SK-N-SH (cell line): ENCODE results near the gene ADCY4. TPM values are rescaled to one million over a fixed set of nuclear protein-coding genes. Genes with fewer than 3 reads are reported as not detected.

Experiments
- CTCF ChIA-PET: fragments of 300-600, 350-600 bp; formaldehyde crosslinking; extraction: SDS; loops from one replicate; lab custom pipeline; 2021; lab: Yijun Ruan, JAX
- POLR2A ChIA-PET: fragments of 350-600 bp; sonication (Branson Sonifier 250); formaldehyde crosslinking; extraction: SDS; loops from one replicate; lab custom pipeline; 2020; ENCODE audit warnings: antibody characterized with exemption, inconsistent platforms; lab: Yijun Ruan, JAX
- DNase-seq: peaks from one replicate; pipeline ENCODE4 v3.0.0; 2012
- H2AFZ ChIP-seq: fragments of 200-600 bp; sonication (generic); 2 replicates; pipeline ENCODE4 v1.8.1; 2016; ENCODE audit warnings: antibody characterized with exemption, mild to moderate bottlenecking, low read depth
- H3F3A ChIP-seq: fragments of 200-600 bp; sonication (generic); replicated peaks from 2 replicates; pipeline ENCODE3; 2016; ENCODE audit warnings: antibody characterized with exemption, mild to moderate bottlenecking; ENCODE audit not compliant: insufficient read depth
- H3K27ac ChIP-seq, 2 experiments: fragments of 200-500 bp in 1 of 2; fragments of 200-600 bp in 1 of 2; sonication (Bioruptor generic) in 1 of 2; sonication (generic), shearing (Covaris generic) in 1 of 2; 2 replicates each; pipeline versions ENCODE4 v1.5.1 to v1.6.1; 2014 to 2016; ENCODE audit warnings: low read depth in 2 of 2, inconsistent platforms in 1 of 2, low read length in 1 of 2, mild to moderate bottlenecking in 1 of 2, mixed read lengths in 1 of 2
- H3K27me3 ChIP-seq: fragments of 200-600 bp; sonication (generic), shearing (Covaris generic); 2 replicates; pipeline ENCODE4 v1.6.1; 2016; ENCODE audit warnings: mixed run types; ENCODE audit not compliant: insufficient read depth
- H3K36me3 ChIP-seq, 2 experiments: fragments of 200-500 bp in 1 of 2; fragments of 200-600 bp in 1 of 2; sonication (Bioruptor generic) in 1 of 2; sonication (generic) in 1 of 2; replicated peaks in 1 of 2; 2 replicates each; pipeline versions ENCODE3 to v1.5.1; 2014 to 2016; ENCODE audit warnings: low read length in 1 of 2, mild to moderate bottlenecking in 1 of 2; ENCODE audit not compliant: insufficient read depth in 2 of 2, control insufficient read depth in 1 of 2
- H3K4me1 ChIP-seq, 2 experiments: fragments of 200-500 bp in 1 of 2; fragments of 200-600 bp in 1 of 2; sonication (Bioruptor generic) in 1 of 2; sonication (generic), shearing (Covaris generic) in 1 of 2; 2 replicates each; pipeline versions ENCODE4 v1.5.1 to v1.6.1; 2014 to 2016; ENCODE audit warnings: low read depth in 1 of 2, low read length in 1 of 2, mixed run types in 1 of 2; ENCODE audit not compliant: insufficient read depth in 2 of 2, control insufficient read depth in 1 of 2
- H3K4me2 ChIP-seq: fragments of 200-600 bp; sonication (generic), shearing (Covaris generic); 2 replicates; pipeline ENCODE4 v1.6.1; 2017; ENCODE audit warnings: mixed run types
- H3K4me3 ChIP-seq, 2 experiments: fragments of 200-500 bp in 1 of 2; fragments of 200-600 bp in 1 of 2; sonication (Bioruptor generic) in 1 of 2; sonication (generic), shearing (Covaris generic) in 1 of 2; 2 replicates each; pipeline versions ENCODE4 v1.5.1 to v1.8.1; 2014 to 2016; ENCODE audit warnings: low read depth in 2 of 2, inconsistent platforms in 1 of 2, low read length in 1 of 2, mild to moderate bottlenecking in 1 of 2, mixed read lengths in 1 of 2, moderate library complexity in 1 of 2
- H3K79me2 ChIP-seq: fragments of 200-600 bp; sonication (generic); 2 replicates; pipeline ENCODE4 v1.8.1; 2017; ENCODE audit warnings: mild to moderate bottlenecking; ENCODE audit not compliant: insufficient read depth
- H3K9ac ChIP-seq: fragments of 200-600 bp; sonication (generic); 2 replicates; pipeline ENCODE4 v1.6.1; 2017; ENCODE audit warnings: mixed run types
- H3K9me2 ChIP-seq: fragments of 200-600 bp; sonication (generic); 2 replicates; pipeline ENCODE4 v1.6.1; 2017; ENCODE audit warnings: mixed run types
- H3K9me3 ChIP-seq: fragments of 200-600 bp; sonication (generic); 2 replicates; pipeline ENCODE4 v1.6.1; 2017; ENCODE audit warnings: mixed run types, mild to moderate bottlenecking, moderate library complexity
- H4K20me1 ChIP-seq: fragments of 200-600 bp; sonication (generic); 2 replicates; pipeline ENCODE4 v1.6.1; 2017; ENCODE audit warnings: mild to moderate bottlenecking, mixed run types; ENCODE audit not compliant: insufficient read depth
- CTCF ChIP-seq: fragments of 200-600 bp; sonication (generic); IDR thresholded peaks from 2 replicates; pipeline ENCODE4 v1.6.1; 2017; ENCODE audit warnings: antibody characterized with exemption, mild to moderate bottlenecking, moderate library complexity
- ELF1 ChIP-seq: IDR thresholded peaks from 2 replicates; pipeline ENCODE4 v1.4.0; 2012
- FOSL2 ChIP-seq: IDR thresholded peaks from 2 replicates; pipeline ENCODE4 v1.4.0; 2012; ENCODE audit warnings: low read depth, mild to moderate bottlenecking, moderate library complexity, borderline replicate concordance
- GABPA ChIP-seq: IDR thresholded peaks from 2 replicates; pipeline ENCODE4 v1.4.0; 2012; ENCODE audit warnings: low read depth, mild to moderate bottlenecking
- MXI1 ChIP-seq: IDR thresholded peaks from 2 replicates; pipeline ENCODE4 v1.6.1; 2012; ENCODE audit warnings: mild to moderate bottlenecking, low read depth, low read length, improper control_type of control experiment
- POLR2AphosphoS5 ChIP-seq: IDR thresholded peaks from 2 replicates; pipeline ENCODE4 v1.6.1; 2012; ENCODE audit warnings: low read depth, low read length
- RAD21 ChIP-seq: IDR thresholded peaks from 2 replicates; pipeline ENCODE4 v1.6.1; 2012; ENCODE audit warnings: mild to moderate bottlenecking, low read length
- RFX5 ChIP-seq: IDR thresholded peaks from 2 replicates; pipeline ENCODE4 v1.6.1; 2012; ENCODE audit warnings: mild to moderate bottlenecking, improper control_type of control experiment, low read length
- SIN3A ChIP-seq: IDR thresholded peaks from 2 replicates; pipeline ENCODE4 v1.6.1; 2012; ENCODE audit warnings: low read depth, mild to moderate bottlenecking, low read length, moderate library complexity, borderline replicate concordance
- SMC3 ChIP-seq: IDR thresholded peaks from 2 replicates; pipeline ENCODE4 v1.6.1; 2012; ENCODE audit warnings: low read depth, low read length, improper control_type of control experiment
- TCF12 ChIP-seq: IDR thresholded peaks from 2 replicates; pipeline ENCODE4 v1.4.0; 2012
- YY1 ChIP-seq: IDR thresholded peaks from 2 replicates; pipeline ENCODE4 v1.4.0; 2012; ENCODE audit warnings: low read depth, mild to moderate bottlenecking
- WGBS: methylation state at CpG from one replicate; pipeline ENCODE4 v1.1.6; 2017; ENCODE audit warnings: low lambda C conversion rate; 5-methylcytosine and 5-hydroxymethylcytosine counted together
- polyA plus RNA-seq, 3 experiments: library from polyadenylated mRNA; depleted of rRNA; stranded (reverse); fragments of >200 nt; gene quantifications; 2 replicates each; pipeline ENCODE4 v1.2.3, GENCODE V29; 2012
- TF ChIP-seq, protein P1 (sequence below): fragments of 150-350 bp; IDR thresholded peaks from 2 replicates; pipeline ENCODE4 v1.6.1; 2016; ENCODE audit warnings: mild to moderate bottlenecking, low read depth, low read length
- TF ChIP-seq, protein P2 (sequence below): IDR thresholded peaks from 2 replicates; pipeline ENCODE4 v1.6.1; 2012; ENCODE audit warnings: mild to moderate bottlenecking, low read depth, low read length, moderate library complexity
- TF ChIP-seq, protein P3 (sequence below): IDR thresholded peaks from 2 replicates; pipeline ENCODE4 v1.4.0; 2012; ENCODE audit warnings: low read depth, borderline replicate concordance

The ADCY4 gene
- polyA plus RNA-seq, 1 of the 3 experiments (the other 2 are of a cell fraction) = 0.08 TPM

GRCh38 chr14:24369907-24370687, 35.2 kb upstream of the ADCY4 start:
- POLR2A ChIA-PET = interaction anchor here (0.7 kb wide), 1 partner anchor 60 kb away, joined by 3 read pairs; the partner anchor contains the start of genes CBLN3 and KHNYN
- H3K27ac ChIP-seq = no peak overlapping the region; a peak in 1 of 4 replicates
- 96% methylated on average over 22 of the region's 32 CpGs for WGBS
- no peaks in the 10 kb centered on the region for H3K79me2 ChIP-seq
- TF ChIP-seq YY1 (no peak), GABPA (no peak), POLR2AphosphoS5 (no peak), FOSL2 (no peak), ELF1 (no peak), SIN3A (no peak), RFX5 (no peak), SMC3 (no peak)
- TF ChIP-seq, protein P1, sequence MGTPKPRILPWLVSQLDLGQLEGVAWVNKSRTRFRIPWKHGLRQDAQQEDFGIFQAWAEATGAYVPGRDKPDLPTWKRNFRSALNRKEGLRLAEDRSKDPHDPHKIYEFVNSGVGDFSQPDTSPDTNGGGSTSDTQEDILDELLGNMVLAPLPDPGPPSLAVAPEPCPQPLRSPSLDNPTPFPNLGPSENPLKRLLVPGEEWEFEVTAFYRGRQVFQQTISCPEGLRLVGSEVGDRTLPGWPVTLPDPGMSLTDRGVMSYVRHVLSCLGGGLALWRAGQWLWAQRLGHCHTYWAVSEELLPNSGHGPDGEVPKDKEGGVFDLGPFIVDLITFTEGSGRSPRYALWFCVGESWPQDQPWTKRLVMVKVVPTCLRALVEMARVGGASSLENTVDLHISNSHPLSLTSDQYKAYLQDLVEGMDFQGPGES = no peak
- TF ChIP-seq, all 33 proteins: peak for 0
- Histone ChIP-seq H3K4me1 (peaks cover 12 to 28% of the 10 kb centered on the region in 2 experiments; a peak in 3 of 4 replicates), H3K9ac (no peak overlapping the region), H3K27me3 (no peaks in the 10 kb centered on the region), H4K20me1 (no peaks in the 10 kb centered on the region), H3K9me3 (no peaks in the 10 kb centered on the region), H3F3A (peaks cover 20% of the 10 kb centered on the region), H3K36me3 (peaks cover 0 to 17% of the 10 kb centered on the region in 2 experiments), H2AFZ (no peak overlapping the region), H3K9me2 (no peaks in the 10 kb centered on the region), H3K4me3 (no peak overlapping the region), H3K4me2 (no peak overlapping the region)
- CTCF ChIA-PET = interaction anchor here (1.2 to 6.2 kb wide), 6 partner anchors 13 to 66 kb away, joined by 3 to 44 read pairs (median 11); partner anchors contain the start of genes KHNYN and NYNRIN
- DNase-seq = no peak

DNA sequence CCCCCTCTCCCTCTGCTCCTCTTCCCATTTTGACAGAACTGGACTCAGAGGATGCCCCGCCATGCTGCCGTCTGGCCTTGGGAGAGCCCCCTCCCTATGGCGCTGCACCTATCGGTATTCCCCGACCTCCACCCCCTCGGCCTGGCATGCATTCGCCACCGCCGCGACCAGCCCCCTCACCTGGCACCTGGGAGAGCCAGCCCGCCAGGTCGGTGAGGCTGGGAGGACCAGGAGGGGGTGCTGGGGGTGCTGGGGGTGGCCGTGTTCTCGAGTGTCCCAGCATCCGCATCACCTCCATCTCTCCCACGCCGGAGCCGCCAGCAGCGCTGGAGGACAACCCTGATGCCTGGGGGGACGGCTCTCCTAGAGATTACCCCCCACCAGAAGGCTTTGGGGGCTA, 34.6 kb upstream of the ADCY4 start:
- Histone ChIP-seq H3K4me1 (peaks cover 14 to 30% of the 10 kb centered on the region in 2 experiments; a peak in 3 of 4 replicates), H3K27ac (peak overlapping the region; percentile 33 to 91; a peak in 3 of 4 replicates), H3K4me3 (peak overlapping the region in 1 of 2 experiments; percentile 85; a peak in 3 of 4 replicates), H3K9ac (no peak overlapping the region), H3K27me3 (no peaks in the 10 kb centered on the region), H3K9me2 (no peaks in the 10 kb centered on the region), H3K9me3 (no peaks in the 10 kb centered on the region), H3K4me2 (peak overlapping the region; percentile 100), H3F3A (peaks cover 23% of the 10 kb centered on the region), H2AFZ (no peak overlapping the region; the same call in 1 of the 2 replicates), H3K79me2 (no peaks in the 10 kb centered on the region), H4K20me1 (no peaks in the 10 kb centered on the region), H3K36me3 (peaks cover 0 to 17% of the 10 kb centered on the region in 2 experiments)
- no peak for DNase-seq
- ChIA-PET CTCF (interaction anchor here (1.0 to 6.2 kb wide), 7 partner anchors 8 to 67 kb away, joined by 3 to 44 read pairs (median 6); partner anchors contain the start of genes KHNYN and NYNRIN), POLR2A (interaction anchor here (1.3 kb wide), 1 partner anchor 29 kb away, joined by 7 read pairs; the partner anchor contains the start of gene NYNRIN)
- WGBS = 97% methylated on average over 6 of the region's 20 CpGs
- TF ChIP-seq CTCF (no peak), TCF12 (no peak), RAD21 (no peak), POLR2AphosphoS5 (no peak), MXI1 (no peak), SMC3 (no peak)
- TF ChIP-seq, protein P2, sequence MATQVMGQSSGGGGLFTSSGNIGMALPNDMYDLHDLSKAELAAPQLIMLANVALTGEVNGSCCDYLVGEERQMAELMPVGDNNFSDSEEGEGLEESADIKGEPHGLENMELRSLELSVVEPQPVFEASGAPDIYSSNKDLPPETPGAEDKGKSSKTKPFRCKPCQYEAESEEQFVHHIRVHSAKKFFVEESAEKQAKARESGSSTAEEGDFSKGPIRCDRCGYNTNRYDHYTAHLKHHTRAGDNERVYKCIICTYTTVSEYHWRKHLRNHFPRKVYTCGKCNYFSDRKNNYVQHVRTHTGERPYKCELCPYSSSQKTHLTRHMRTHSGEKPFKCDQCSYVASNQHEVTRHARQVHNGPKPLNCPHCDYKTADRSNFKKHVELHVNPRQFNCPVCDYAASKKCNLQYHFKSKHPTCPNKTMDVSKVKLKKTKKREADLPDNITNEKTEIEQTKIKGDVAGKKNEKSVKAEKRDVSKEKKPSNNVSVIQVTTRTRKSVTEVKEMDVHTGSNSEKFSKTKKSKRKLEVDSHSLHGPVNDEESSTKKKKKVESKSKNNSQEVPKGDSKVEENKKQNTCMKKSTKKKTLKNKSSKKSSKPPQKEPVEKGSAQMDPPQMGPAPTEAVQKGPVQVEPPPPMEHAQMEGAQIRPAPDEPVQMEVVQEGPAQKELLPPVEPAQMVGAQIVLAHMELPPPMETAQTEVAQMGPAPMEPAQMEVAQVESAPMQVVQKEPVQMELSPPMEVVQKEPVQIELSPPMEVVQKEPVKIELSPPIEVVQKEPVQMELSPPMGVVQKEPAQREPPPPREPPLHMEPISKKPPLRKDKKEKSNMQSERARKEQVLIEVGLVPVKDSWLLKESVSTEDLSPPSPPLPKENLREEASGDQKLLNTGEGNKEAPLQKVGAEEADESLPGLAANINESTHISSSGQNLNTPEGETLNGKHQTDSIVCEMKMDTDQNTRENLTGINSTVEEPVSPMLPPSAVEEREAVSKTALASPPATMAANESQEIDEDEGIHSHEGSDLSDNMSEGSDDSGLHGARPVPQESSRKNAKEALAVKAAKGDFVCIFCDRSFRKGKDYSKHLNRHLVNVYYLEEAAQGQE = no peak
- TF ChIP-seq, protein P1 = no peak
- TF ChIP-seq, protein P3, sequence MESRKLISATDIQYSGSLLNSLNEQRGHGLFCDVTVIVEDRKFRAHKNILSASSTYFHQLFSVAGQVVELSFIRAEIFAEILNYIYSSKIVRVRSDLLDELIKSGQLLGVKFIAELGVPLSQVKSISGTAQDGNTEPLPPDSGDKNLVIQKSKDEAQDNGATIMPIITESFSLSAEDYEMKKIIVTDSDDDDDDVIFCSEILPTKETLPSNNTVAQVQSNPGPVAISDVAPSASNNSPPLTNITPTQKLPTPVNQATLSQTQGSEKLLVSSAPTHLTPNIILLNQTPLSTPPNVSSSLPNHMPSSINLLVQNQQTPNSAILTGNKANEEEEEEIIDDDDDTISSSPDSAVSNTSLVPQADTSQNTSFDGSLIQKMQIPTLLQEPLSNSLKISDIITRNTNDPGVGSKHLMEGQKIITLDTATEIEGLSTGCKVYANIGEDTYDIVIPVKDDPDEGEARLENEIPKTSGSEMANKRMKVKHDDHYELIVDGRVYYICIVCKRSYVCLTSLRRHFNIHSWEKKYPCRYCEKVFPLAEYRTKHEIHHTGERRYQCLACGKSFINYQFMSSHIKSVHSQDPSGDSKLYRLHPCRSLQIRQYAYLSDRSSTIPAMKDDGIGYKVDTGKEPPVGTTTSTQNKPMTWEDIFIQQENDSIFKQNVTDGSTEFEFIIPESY = no peak
